Measurements from ENCODE around the gene SPP2.

GRCh38 chr2:234061624-234062257, 11.2 kb downstream of the SPP2 start:
- TF ChIP-seq, protein P1, sequence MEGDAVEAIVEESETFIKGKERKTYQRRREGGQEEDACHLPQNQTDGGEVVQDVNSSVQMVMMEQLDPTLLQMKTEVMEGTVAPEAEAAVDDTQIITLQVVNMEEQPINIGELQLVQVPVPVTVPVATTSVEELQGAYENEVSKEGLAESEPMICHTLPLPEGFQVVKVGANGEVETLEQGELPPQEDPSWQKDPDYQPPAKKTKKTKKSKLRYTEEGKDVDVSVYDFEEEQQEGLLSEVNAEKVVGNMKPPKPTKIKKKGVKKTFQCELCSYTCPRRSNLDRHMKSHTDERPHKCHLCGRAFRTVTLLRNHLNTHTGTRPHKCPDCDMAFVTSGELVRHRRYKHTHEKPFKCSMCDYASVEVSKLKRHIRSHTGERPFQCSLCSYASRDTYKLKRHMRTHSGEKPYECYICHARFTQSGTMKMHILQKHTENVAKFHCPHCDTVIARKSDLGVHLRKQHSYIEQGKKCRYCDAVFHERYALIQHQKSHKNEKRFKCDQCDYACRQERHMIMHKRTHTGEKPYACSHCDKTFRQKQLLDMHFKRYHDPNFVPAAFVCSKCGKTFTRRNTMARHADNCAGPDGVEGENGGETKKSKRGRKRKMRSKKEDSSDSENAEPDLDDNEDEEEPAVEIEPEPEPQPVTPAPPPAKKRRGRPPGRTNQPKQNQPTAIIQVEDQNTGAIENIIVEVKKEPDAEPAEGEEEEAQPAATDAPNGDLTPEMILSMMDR (IDR thresholded peaks at IDR 0.05), result no peak
- no peak for TF ChIP-seq POLR2AphosphoS5 (IDR thresholded peaks at IDR 0.05; ENCODE audit: insufficient read depth in 1 of 2, low read depth in 1 of 2)

All from vagina (tissue), 2 donors.